Stimulated activated memory B cell treated with anti-CD40 and anti-IgM and Interleukin-4, amounts not matched to agents 10 μg/mL and 1 μg/mL and 100 μg/mL, for 72 hours (primary cell): ENCODE measurements around the gene ACTR6.
"Not testable (repeated sequence)": the region's sequence is repeated elsewhere in the genome, so short reads cannot be mapped to it uniquely, and the experiment has no call there.

Experiments used
- ATAC-seq: fragments of 150-1000 bp; cut with Tn5 transposase; 2 replicates; pipeline ENCODE4 v1.10.0; 2021
- H3K27ac Mint-ChIP-seq: one replicate; pipeline ENCODE4 v1.8.0; 2022; ENCODE audit warnings: mild to moderate bottlenecking, mixed read lengths
- H3K27me3 Mint-ChIP-seq: one replicate; pipeline ENCODE4 v1.8.0; 2022; ENCODE audit warnings: mixed read lengths
- H3K36me3 Mint-ChIP-seq: one replicate; pipeline ENCODE4 v1.8.0; 2022; ENCODE audit warnings: mixed read lengths
- H3K4me1 Mint-ChIP-seq: one replicate; pipeline ENCODE4 v1.8.0; 2022; ENCODE audit warnings: mixed read lengths
- H3K4me3 Mint-ChIP-seq: one replicate; pipeline ENCODE4 v1.8.0; 2022; ENCODE audit warnings: mild to moderate bottlenecking, moderate library complexity, mixed read lengths
- H3K9me3 Mint-ChIP-seq: one replicate; pipeline ENCODE4 v1.8.0; 2022; ENCODE audit warnings: mixed read lengths

ACTR6 gene

DNA sequence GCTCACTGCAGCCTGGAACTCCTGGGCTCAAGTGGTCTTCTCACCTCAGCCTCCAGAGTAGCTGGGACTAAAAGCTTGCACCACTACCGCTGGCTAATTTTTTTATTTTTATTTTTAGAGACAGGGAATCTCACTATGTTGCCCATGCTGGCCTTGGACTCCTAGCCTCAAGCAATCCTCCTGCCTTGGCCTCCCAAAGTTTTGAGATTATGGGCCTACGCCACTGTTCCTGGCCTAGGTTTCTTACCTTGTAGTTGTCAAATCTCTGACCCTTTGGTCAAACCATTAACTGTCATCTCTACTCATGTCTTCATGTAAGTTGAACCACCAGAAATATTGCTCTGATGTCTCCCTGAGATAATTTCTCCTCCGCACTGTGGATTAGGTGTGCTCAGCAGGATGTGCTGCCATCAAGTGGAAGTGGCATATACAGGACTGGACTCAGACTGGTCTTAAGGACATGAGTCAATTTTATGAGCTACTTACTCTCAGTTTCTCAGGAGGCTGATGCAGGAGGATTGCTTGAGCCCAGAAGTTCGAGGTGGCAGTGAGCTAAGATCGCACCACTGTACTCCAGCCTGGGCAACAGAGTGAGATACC is 28.5 kb downstream of the ACTR6 start:
- Mint-ChIP-seq H3K4me1 (no peaks in the 10 kb centered on the region), H3K27me3 (no peaks in the 10 kb centered on the region), H3K27ac (no peak overlapping the region), H3K36me3 (no peaks in the 10 kb centered on the region), H3K4me3 (no peak overlapping the region), H3K9me3 (no peaks in the 10 kb centered on the region)
- ATAC-seq, result no peak

DNA sequence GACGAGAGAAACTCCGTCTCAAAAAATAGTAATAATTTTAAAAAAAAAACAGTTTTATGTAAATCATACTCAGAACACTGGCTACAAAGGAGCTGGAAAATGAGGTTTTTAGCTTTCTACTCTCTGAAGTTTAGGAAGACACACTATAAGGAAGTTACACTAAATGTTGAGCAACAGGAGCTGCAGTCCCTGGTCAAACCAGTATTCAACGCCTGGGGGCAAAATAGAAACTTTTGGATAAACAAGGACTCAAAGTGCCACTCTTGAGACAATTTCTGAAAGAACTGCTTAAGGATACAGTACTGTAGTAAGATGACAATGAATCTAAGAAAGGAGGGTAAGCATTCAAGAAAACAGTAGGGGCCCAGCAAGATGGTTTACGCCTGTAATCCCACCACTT is 29.3 kb downstream of the ACTR6 start:
- H3K9me3 Mint-ChIP-seq, result no peaks in the 10 kb centered on the region
- no peak overlapping the region for H3K27ac Mint-ChIP-seq
- no peaks in the 10 kb centered on the region for H3K27me3 Mint-ChIP-seq
- no peak overlapping the region for H3K4me3 Mint-ChIP-seq
- H3K4me1 Mint-ChIP-seq, result no peaks in the 10 kb centered on the region
- no peak for ATAC-seq
- no peaks in the 10 kb centered on the region for H3K36me3 Mint-ChIP-seq

DNA sequence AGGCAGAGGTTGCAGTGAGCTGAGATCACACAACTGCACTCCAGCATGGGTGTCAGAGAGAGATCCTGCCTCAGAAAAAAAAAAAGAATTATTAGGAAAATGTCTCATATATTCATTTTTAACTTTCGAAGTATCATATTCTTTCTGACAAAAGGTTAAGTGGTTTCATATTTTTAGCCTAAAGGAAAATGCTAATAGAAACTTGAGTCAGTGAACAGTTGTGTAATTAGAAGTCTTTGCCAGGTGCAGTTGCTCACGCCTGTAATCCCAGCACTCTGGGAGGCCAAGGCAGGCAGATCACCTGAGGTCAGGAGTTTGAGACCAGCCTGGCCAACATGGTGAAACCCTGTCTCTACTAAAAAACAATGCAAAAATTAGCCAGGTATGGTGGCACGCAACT is 31.3 kb downstream of the ACTR6 start:
- H3K4me3 Mint-ChIP-seq, H3K36me3 Mint-ChIP-seq, ATAC-seq, H3K27me3 Mint-ChIP-seq, H3K4me1 Mint-ChIP-seq, H3K27ac Mint-ChIP-seq, H3K9me3 Mint-ChIP-seq: not testable (repeated sequence)

DNA sequence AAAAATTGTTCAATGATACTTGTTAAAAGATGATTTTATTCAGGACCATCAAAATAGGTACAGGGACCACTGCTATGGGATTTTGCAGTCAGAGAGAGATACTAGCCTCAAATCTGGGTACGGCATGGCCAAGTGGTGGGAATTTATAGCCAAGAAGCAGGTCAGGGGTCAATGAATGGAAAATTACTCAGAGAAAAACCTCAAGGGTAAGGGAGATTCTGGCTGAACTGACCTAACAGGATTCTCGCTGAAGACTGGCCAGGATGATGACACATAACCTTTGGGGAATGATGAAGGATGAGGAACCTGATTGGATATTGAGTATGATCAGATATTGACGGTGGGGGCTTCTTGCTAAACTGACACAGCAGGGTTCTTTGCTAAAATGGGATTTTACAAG is 33.6 kb downstream of the ACTR6 start:
- no peak for ATAC-seq
- no peaks in the 10 kb centered on the region for H3K4me1 Mint-ChIP-seq
- H3K9me3 Mint-ChIP-seq, result no peaks in the 10 kb centered on the region
- no peaks in the 10 kb centered on the region for H3K27me3 Mint-ChIP-seq
- no peaks in the 10 kb centered on the region for H3K36me3 Mint-ChIP-seq
- H3K27ac Mint-ChIP-seq, result no peak overlapping the region
- H3K4me3 Mint-ChIP-seq, result no peak overlapping the region

DNA sequence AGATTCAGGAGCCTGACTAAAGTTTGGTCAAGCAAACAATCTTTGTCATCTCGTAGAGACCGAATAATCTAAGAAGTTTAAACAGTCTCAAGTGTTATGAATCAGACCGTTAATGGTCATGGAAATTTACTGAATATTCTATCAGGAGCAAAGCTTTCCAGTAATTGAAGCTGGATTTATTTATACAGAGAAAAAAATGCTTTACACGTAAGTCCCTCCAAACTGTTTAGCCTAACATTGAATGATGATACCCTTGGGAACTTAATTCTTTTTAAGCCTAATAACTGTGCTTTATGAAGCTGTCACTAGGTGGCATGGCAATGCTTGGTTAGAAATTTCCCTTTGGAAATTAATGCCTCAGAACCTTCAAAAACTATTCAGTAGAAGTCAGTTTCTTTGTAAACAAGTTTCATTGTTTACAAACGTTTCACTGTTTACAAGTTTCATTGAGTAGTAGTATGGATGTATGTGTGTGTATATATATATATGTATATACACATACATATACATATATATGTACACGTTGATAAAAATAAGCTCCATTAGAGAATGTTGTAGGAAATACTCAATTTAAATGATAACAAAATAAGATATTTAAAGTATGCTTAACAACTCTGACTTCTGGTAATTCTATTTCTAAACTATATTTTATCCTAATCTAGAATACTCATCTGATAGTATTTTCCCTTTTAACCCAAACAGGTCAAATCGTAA is 34.1 kb downstream of the ACTR6 start:
- ATAC-seq, result no peak
- Mint-ChIP-seq H3K9me3 (no peaks in the 10 kb centered on the region), H3K36me3 (no peaks in the 10 kb centered on the region), H3K27me3 (no peaks in the 10 kb centered on the region), H3K4me3 (no peak overlapping the region), H3K4me1 (no peaks in the 10 kb centered on the region), H3K27ac (no peak overlapping the region)

DNA sequence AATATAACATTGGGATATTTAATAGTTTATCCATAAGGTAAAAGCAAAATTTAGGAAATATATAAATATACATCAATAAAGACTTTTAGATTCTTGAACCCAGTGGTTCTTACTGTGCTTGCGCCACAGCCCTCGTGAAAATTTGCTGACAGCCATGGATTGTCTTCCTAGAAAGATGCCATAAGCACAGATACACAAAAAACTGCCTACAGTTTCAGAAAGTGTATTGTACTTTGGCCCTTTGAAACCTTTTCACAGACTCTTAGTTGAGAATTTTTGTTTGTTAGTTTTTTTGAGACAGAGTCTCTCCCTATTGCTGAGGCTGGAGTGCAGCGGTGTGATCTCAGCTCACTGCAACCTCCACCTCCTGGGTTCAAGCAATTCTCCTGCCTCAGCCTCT is 38.2 kb downstream of the ACTR6 start:
- no peaks in the 10 kb centered on the region for H3K4me1 Mint-ChIP-seq
- ATAC-seq, result no peak
- no peak overlapping the region for H3K4me3 Mint-ChIP-seq
- H3K27me3 Mint-ChIP-seq, result no peaks in the 10 kb centered on the region
- H3K9me3 Mint-ChIP-seq, result no peaks in the 10 kb centered on the region
- H3K27ac Mint-ChIP-seq, result no peak overlapping the region
- no peaks in the 10 kb centered on the region for H3K36me3 Mint-ChIP-seq

DNA sequence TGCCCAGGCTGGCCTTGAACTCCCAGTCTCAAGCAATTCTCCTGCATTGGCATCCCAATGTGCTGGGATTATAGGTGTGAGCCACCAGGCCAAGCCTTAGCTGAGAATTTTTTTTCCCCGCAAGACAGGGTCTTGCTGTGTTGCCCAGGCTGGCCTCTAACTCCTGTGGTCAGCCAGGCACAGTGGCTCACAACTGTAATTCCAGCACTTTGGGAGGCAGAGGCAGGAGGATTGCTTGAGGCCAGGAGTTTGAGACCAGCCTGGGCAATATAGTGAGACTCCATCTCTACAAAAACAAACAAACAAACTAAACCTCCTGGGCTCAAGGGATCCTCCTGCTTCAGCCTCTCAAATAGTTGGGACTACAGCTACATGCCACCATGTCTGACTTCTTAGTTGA is 39.0 kb downstream of the ACTR6 start:
- Mint-ChIP-seq H3K4me3 (no peak overlapping the region), H3K36me3 (no peaks in the 10 kb centered on the region)

DNA sequence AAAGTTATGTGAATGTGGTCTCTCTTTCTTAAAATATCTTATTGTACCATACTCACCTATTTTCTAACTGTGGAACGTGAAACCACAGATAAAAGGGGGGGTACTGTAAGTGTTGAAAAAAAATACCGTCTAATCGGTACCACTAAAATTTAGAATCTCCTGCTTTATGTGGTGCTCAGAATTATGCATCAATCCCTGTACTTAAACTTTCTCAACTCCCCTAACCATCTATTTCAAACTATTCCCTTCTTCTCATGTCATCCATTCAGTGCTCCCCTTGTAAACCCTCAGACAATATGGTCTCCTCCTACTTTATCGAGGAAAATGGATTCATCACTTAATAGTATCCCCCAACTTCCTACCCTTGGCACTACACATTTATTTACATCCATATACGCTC is 42.5 kb downstream of the ACTR6 start:
- H3K36me3 Mint-ChIP-seq, result no peaks in the 10 kb centered on the region
- no peak overlapping the region for H3K4me3 Mint-ChIP-seq
- H3K4me1 Mint-ChIP-seq, result no peaks in the 10 kb centered on the region
- no peaks in the 10 kb centered on the region for H3K27me3 Mint-ChIP-seq
- no peak for ATAC-seq
- H3K9me3 Mint-ChIP-seq, result no peaks in the 10 kb centered on the region
- no peak overlapping the region for H3K27ac Mint-ChIP-seq

More for the DNA sequence above, 39.0 kb downstream of the ACTR6 start:
- no peak for ATAC-seq
- H3K27ac Mint-ChIP-seq, result no peak overlapping the region
- H3K4me1 Mint-ChIP-seq, result no peaks in the 10 kb centered on the region
- no peaks in the 10 kb centered on the region for H3K27me3 Mint-ChIP-seq
- H3K9me3 Mint-ChIP-seq, result no peaks in the 10 kb centered on the region

DNA sequence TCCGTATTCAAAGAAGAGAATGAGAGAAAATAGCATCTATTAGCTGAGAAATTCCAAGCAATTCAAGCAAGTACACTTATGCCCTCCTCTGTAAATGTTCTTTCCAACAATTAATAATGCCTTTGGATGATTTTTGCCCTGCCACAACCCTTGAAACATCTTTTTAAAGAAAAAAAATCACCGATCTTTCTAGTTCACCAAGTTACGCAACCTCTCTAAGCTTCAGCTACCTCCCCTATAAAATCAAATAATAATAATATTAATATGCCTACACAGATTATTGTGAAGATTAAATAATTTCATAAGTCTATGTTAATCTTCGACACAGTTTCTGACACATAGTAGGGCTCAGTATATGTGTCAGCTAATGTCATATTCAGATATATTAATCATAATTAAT is 47.1 kb downstream of the ACTR6 start:
- Mint-ChIP-seq H3K36me3 (no peaks in the 10 kb centered on the region), H3K4me3 (no peak overlapping the region), H3K27me3 (no peaks in the 10 kb centered on the region), H3K9me3 (no peaks in the 10 kb centered on the region), H3K27ac (no peak overlapping the region), H3K4me1 (no peaks in the 10 kb centered on the region)
- no peak for ATAC-seq

DNA sequence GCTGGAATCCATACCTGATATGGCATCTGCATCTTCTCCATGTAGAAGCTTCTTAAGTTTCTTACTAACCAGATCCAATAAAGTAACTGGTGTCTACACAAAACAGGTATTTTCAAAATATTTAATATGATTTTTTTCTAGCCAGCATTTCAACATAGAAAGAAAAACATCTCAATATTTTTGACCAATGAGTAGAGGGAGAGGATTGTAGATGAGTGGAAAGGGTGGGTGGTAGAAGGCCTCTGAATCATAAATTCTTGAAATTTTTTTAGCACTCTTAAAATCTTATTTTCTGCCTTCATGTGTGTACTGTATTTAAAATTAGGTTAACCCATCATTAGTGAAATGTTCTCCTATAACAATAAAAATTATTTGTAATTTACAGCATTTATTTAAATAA is 48.3 kb downstream of the ACTR6 start:
- H3K27me3 Mint-ChIP-seq, result no peaks in the 10 kb centered on the region
- no peak for ATAC-seq
- H3K4me3 Mint-ChIP-seq, result no peak overlapping the region
- no peaks in the 10 kb centered on the region for H3K36me3 Mint-ChIP-seq
- no peak overlapping the region for H3K27ac Mint-ChIP-seq
- H3K4me1 Mint-ChIP-seq, result no peaks in the 10 kb centered on the region
- H3K9me3 Mint-ChIP-seq, result no peaks in the 10 kb centered on the region

DNA sequence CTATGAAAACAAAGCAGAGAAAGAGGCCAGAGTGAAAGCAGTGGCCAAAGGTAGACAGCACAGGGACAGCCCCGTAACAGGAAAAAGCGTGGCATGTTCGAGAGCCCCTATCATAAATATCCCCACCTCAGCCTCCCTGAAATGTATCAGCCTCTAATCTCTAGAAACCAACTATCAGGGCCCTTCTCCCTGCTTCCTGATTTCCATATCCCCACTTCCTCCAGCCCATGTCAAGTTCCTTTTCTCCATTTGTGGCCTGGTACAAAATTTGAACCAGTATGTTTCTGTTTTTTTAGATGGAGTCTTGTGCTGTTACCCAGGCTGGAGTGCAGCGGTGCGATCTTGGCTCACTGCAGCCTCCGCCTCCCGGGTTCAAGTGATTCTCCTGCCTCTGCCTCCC is 49.3 kb downstream of the ACTR6 start:
- ATAC-seq, result no peak
- H3K36me3 Mint-ChIP-seq, result no peaks in the 10 kb centered on the region
- no peak overlapping the region for H3K4me3 Mint-ChIP-seq
- no peaks in the 10 kb centered on the region for H3K4me1 Mint-ChIP-seq
- H3K9me3 Mint-ChIP-seq, result no peaks in the 10 kb centered on the region
- no peak overlapping the region for H3K27ac Mint-ChIP-seq
- H3K27me3 Mint-ChIP-seq, result no peaks in the 10 kb centered on the region

DNA sequence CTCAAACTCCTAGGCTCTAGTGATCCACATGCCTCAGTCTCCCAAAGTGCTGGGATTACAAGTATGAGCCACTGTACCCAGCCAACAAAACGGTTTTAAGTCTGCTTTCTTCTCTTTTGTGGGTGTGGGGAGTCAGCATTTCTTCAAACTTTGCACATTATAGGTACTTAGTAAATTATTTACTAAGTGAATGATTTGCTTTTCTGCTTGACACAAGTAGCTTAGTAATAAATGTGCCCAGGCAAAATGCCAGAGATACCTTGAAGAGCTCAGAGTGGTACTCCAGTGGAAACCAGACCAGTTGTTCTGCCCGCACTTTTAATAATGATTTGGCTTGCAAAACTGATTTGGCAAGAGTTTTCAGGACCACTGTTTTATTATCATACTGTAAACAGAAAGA is 51.3 kb downstream of the ACTR6 start:
- H3K9me3 Mint-ChIP-seq, result no peaks in the 10 kb centered on the region
- ATAC-seq, result no peak
- no peaks in the 10 kb centered on the region for H3K27me3 Mint-ChIP-seq
- no peaks in the 10 kb centered on the region for H3K4me1 Mint-ChIP-seq
- H3K36me3 Mint-ChIP-seq, result no peaks in the 10 kb centered on the region
- no peak overlapping the region for H3K4me3 Mint-ChIP-seq
- no peak overlapping the region for H3K27ac Mint-ChIP-seq

DNA sequence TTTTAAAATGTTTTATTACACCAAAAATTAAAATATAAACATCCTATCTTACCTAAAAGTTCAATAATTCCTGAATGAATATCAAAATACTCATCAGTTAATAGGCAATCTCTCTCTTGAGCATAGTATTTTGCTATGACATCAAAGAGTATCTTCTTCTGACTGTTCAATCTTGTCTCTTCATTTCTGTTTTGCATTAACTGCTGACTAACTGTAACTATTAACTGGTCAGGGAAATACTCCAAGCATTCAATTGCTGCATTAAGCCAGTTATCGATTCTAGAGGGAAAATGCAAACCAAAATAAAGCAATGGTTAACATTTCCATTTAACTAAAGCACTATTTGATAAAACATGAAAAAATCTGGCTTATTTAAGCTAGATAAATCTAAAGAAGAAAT is 52.8 kb downstream of the ACTR6 start:
- Mint-ChIP-seq H3K4me1 (no peaks in the 10 kb centered on the region), H3K4me3 (no peak overlapping the region), H3K36me3 (peaks cover 5% of the 10 kb centered on the region), H3K9me3 (no peaks in the 10 kb centered on the region), H3K27ac (no peak overlapping the region), H3K27me3 (no peaks in the 10 kb centered on the region)
- ATAC-seq, result no peak

DNA sequence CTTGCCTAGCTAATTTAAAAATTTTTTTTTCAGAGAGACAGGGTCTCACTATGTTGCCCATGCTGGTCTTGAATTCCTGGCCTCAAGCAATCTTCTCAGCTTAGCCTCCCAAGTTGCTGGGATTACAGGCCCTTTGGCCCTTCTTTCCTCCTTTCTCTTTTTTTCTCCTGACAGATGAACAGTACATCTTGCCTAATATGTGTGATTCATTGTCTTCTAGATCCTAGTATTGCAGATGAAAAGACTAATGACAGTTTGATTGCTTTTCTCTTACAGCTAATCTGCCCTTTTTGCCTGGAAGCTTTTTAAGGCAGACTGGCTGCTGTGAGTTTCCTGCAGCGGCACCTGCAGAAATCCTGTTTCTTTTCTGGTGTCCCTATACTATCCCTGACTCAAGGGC is 54.3 kb downstream of the ACTR6 start:
- Mint-ChIP-seq H3K27me3 (no peaks in the 10 kb centered on the region), H3K4me1 (no peaks in the 10 kb centered on the region), H3K27ac (no peak overlapping the region), H3K9me3 (no peaks in the 10 kb centered on the region), H3K4me3 (no peak overlapping the region), H3K36me3 (peaks cover 5% of the 10 kb centered on the region)
- no peak for ATAC-seq

DNA sequence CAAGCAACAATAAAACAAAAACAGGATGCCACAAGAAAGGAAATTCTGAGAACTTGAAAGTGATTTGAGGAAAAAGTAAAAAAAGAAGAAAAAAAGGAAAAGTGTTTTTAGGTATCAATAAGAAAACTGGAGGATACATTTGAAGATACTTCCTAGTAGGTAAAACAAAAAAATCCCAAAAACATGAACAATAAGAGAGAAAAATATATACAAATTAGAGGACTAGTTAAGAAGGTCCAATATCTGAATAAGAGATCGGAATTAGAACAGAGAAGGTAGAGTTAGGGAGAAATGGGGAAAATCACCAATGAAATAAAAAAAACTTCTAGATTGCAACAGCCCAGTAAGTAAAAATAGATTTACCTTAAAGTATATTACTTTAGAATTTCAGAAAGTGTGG is 57.5 kb downstream of the ACTR6 start:
- no peak overlapping the region for H3K27ac Mint-ChIP-seq
- no peaks in the 10 kb centered on the region for H3K4me1 Mint-ChIP-seq
- ATAC-seq, result no peak
- H3K27me3 Mint-ChIP-seq, result no peaks in the 10 kb centered on the region
- H3K36me3 Mint-ChIP-seq, result peaks cover 5% of the 10 kb centered on the region
- H3K9me3 Mint-ChIP-seq, result no peaks in the 10 kb centered on the region
- H3K4me3 Mint-ChIP-seq, result no peak overlapping the region

DNA sequence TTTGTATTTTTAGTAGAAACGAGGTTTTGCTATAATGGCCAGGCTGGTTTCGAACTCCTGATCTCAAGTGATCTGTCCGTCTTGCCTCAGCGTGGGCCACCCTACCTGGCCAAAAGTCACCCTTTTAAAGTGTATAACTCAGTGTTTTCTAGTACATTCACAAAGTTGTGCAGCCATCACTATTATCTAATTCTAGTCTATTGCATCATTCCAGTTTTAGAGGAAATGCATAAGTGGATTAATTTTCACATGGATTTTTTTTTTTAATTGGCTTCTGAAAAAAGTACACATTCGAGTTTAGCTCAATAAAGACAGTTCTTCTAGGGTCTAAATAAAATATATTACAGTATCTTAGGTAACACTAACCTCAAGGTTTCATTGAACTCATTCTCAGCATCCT is 62.5 kb downstream of the ACTR6 start:
- peaks cover 7% of the 10 kb centered on the region for H3K4me1 Mint-ChIP-seq

More for the DNA sequence above, 62.5 kb downstream of the ACTR6 start:
- Mint-ChIP-seq H3K27ac (no peak overlapping the region), H3K4me3 (no peak overlapping the region), H3K9me3 (no peaks in the 10 kb centered on the region), H3K27me3 (no peaks in the 10 kb centered on the region), H3K36me3 (peaks cover 1% of the 10 kb centered on the region)
- no peak for ATAC-seq
